Natural killer cell (primary cell): ENCODE measurements around the gene CDC34. TPM values are rescaled to one million over a fixed set of nuclear protein-coding genes. Genes with fewer than 3 reads are reported as not detected.

Experiments used
- ATAC-seq, 3 donors: fragments of 150-1000 bp in 2 of 3; fragments of 200-7000 bp in 1 of 3; cut with Tn5 transposase; 1 replicate in 1 of 3; 2 replicates in 2 of 3; pipeline ENCODE4 v1.10.0; 2021; ENCODE audit warnings: mild to moderate bottlenecking in 2 of 3, moderate library complexity in 2 of 3
- DNase-seq, 2 donors: peaks; one replicate each; pipeline versions ENCODE4 v3.0.0 to v3.0.0-alpha.2; 2013 to 2021; ENCODE audit warnings: mixed read lengths in 1 of 2
- H3K27ac ChIP-seq: one replicate; pipeline ENCODE4 v1.5.1; 2013; ENCODE audit warnings: mild to moderate bottlenecking, low read length
- H3K27me3 ChIP-seq: one replicate; pipeline ENCODE4 v1.6.1; 2013; ENCODE audit warnings: low read length; ENCODE audit not compliant: control insufficient read depth, insufficient read depth
- H3K36me3 ChIP-seq: one replicate; pipeline ENCODE4 v1.6.1; 2013; ENCODE audit warnings: low read length; ENCODE audit not compliant: control insufficient read depth, insufficient read depth
- H3K4me1 ChIP-seq: one replicate; pipeline ENCODE4 v1.6.1; 2013; ENCODE audit warnings: low read length; ENCODE audit not compliant: control insufficient read depth, insufficient read depth
- H3K4me3 ChIP-seq: one replicate; pipeline ENCODE4 v1.5.1; 2013; ENCODE audit warnings: low read length
- H3K9me3 ChIP-seq: one replicate; pipeline ENCODE4 v1.6.1; 2013; ENCODE audit warnings: low read length; ENCODE audit not compliant: control insufficient read depth, insufficient read depth
- H3K27ac Mint-ChIP-seq, 2 donors: one replicate each; pipeline ENCODE4 v1.8.0; 2022; ENCODE audit warnings: mild to moderate bottlenecking in 2 of 2, mixed read lengths in 2 of 2, moderate library complexity in 1 of 2
- H3K27me3 Mint-ChIP-seq, 2 donors: one replicate each; pipeline ENCODE4 v1.8.0; 2022; ENCODE audit warnings: low read depth in 2 of 2, mixed read lengths in 2 of 2
- H3K36me3 Mint-ChIP-seq: one replicate; pipeline ENCODE4 v1.8.0; 2022; ENCODE audit warnings: mixed read lengths
- H3K4me1 Mint-ChIP-seq, 2 donors: one replicate each; pipeline ENCODE4 v1.8.0; 2022; ENCODE audit warnings: mixed read lengths in 2 of 2
- H3K4me3 Mint-ChIP-seq: one replicate; pipeline ENCODE4 v1.8.0; 2022; ENCODE audit warnings: mild to moderate bottlenecking, moderate library complexity, mixed read lengths
- H3K9me3 Mint-ChIP-seq, 2 donors: one replicate each; pipeline ENCODE4 v1.8.0; 2022; ENCODE audit warnings: mixed read lengths in 2 of 2
- WGBS: methylation state at CpG from one replicate; pipeline ENCODE4 v1.1.7; 2013; ENCODE audit warnings: missing lambda C conversion rate; ENCODE audit not compliant: insufficient coverage; 5-methylcytosine and 5-hydroxymethylcytosine counted together
- intact Hi-C: fragments of 100-400 bp; cut with micrococcal nuclease; formaldehyde crosslinking; loops from one replicate; pipeline ENCODE4 v1.14.2; 2022
- total RNA-seq, 4 donors: library from RNA; stranded (reverse); fragments of 120-200 nt in 1 of 4; gene quantifications; one replicate each; pipeline versions ENCODE4 v1.2.3 to v1.2.4, GENCODE V29; 2013 to 2022
- TF ChIP-seq, protein P1 (sequence below): fragments of 200-600 bp; IDR thresholded peaks from one replicate; pipeline ENCODE4 v1.8.0; 2022; ENCODE audit warnings: antibody characterized with exemption

CDC34 gene
- total RNA-seq, 3 donors from 2014 or later (not counting 1 experiment from before 2014, with no cell fraction given): 68.5 to 114 (median 101) TPM

DNA sequence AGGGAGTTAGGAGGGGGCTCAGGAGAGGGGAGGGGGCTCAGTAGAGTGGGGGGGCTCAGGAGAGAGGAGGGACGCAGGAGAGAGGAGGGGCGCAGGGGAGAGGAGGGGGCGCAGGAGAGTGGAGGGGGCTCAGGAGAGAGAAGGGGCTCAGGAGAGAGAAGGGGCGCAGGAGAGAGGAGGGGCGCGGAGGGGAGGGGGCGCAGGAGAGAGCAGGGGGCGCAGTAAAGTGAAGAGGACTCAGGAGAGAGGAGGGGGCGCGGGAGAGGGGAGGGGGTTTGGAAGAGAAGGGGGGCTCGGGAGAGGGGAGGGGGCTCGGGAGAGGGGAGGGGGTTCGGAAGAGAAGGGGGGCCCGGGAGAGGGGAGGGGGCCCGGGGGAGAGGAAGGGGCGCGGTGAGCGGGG is 34.6 kb upstream of the CDC34 start:
- WGBS: 11% methylated on average over 12 of the region's 18 CpGs
- DNase-seq: no peak
- no peak overlapping the region for H3K4me3 Mint-ChIP-seq

DNA sequence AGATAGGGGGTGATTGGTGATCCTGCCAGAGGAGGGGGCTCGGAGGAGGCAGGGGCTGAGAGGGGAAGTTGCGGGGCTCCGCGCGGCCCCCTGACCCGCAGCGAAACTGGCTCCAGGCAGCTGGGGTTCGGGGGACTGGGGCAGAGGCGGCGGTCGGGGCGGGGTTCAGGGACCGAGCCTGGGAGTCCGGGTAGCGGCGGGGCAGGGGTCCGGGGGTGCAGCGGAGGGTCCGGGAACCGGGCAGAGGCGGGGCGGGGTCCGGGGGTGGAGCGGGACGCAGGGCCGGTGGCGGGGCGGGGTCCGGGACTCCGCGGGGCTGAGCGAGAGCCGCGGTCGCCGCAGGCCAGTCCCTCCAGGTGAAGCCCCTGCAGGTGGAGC is 34.1 kb upstream of the CDC34 start:
- Mint-ChIP-seq H3K27ac (no peak overlapping the region), H3K9me3 (no peaks in the 10 kb centered on the region)
- intact Hi-C loops: no loop called here

More for the DNA sequence above, 34.6 kb upstream of the CDC34 start:
- Histone ChIP-seq H3K9me3 (no peaks in the 10 kb centered on the region), H3K27ac (no peak overlapping the region), H3K4me1 (peaks cover 9% of the 10 kb centered on the region), H3K27me3 (peaks cover 23% of the 10 kb centered on the region), H3K4me3 (no peak overlapping the region), H3K36me3 (no peaks in the 10 kb centered on the region)
- intact Hi-C loops: no loop called here
- H3K4me1 Mint-ChIP-seq: peaks cover 0 to 10% of the 10 kb centered on the region in 2 donors
- no peak for ATAC-seq
- TF ChIP-seq, protein P1, sequence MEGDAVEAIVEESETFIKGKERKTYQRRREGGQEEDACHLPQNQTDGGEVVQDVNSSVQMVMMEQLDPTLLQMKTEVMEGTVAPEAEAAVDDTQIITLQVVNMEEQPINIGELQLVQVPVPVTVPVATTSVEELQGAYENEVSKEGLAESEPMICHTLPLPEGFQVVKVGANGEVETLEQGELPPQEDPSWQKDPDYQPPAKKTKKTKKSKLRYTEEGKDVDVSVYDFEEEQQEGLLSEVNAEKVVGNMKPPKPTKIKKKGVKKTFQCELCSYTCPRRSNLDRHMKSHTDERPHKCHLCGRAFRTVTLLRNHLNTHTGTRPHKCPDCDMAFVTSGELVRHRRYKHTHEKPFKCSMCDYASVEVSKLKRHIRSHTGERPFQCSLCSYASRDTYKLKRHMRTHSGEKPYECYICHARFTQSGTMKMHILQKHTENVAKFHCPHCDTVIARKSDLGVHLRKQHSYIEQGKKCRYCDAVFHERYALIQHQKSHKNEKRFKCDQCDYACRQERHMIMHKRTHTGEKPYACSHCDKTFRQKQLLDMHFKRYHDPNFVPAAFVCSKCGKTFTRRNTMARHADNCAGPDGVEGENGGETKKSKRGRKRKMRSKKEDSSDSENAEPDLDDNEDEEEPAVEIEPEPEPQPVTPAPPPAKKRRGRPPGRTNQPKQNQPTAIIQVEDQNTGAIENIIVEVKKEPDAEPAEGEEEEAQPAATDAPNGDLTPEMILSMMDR: no peak
- peaks cover 9 to 14% of the 10 kb centered on the region in 2 donors for H3K27me3 Mint-ChIP-seq
- H3K27ac Mint-ChIP-seq: no peak overlapping the region
- no peaks in the 10 kb centered on the region for H3K36me3 Mint-ChIP-seq
- no peaks in the 10 kb centered on the region for H3K9me3 Mint-ChIP-seq

DNA sequence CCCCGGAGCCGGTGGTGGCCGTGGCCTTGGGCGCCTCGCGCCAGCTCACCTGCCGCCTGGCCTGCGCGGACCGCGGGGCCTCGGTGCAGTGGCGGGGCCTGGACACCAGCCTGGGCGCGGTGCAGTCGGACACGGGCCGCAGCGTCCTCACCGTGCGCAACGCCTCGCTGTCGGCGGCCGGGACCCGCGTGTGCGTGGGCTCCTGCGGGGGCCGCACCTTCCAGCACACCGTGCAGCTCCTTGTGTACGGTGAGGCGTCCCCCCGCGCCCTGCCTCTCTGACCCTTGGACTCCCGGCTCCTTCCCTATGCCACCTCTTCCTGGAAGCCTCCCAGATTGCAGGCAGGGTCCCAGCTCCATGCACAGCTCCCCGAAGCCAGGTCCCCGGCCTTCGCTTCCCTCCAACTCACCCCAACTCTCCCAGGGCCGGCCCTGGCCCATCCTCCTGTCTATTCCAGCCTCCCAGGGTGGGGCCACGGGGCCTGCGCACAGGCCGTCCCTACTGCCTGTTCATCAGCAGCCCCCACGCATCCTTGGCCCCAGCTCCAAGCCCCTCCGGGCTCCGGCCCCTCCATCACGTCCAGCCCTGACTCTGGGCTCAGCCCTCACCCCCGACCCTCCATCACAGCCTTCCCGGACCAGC is 33.6 kb upstream of the CDC34 start:
- H3K4me1 Mint-ChIP-seq: peaks cover 0 to 10% of the 10 kb centered on the region in 2 donors
- H3K9me3 ChIP-seq: no peaks in the 10 kb centered on the region
- H3K27ac Mint-ChIP-seq: no peak overlapping the region
- no peaks in the 10 kb centered on the region for H3K36me3 Mint-ChIP-seq
- no peaks in the 10 kb centered on the region for H3K36me3 ChIP-seq
- intact Hi-C loops: no loop called here
- H3K4me3 Mint-ChIP-seq: peak overlapping the region; percentile 9
- TF ChIP-seq, protein P1: no peak
- H3K4me3 ChIP-seq: no peak overlapping the region
- no peak overlapping the region for H3K27ac ChIP-seq
- peaks cover 9 to 14% of the 10 kb centered on the region in 2 donors for H3K27me3 Mint-ChIP-seq
- H3K9me3 Mint-ChIP-seq: no peaks in the 10 kb centered on the region
- H3K27me3 ChIP-seq: peaks cover 23% of the 10 kb centered on the region
- DNase-seq (no peak), ATAC-seq (no peak)
- 7% methylated on average over 50 of the region's 50 CpGs for WGBS
- H3K4me1 ChIP-seq: peaks cover 9% of the 10 kb centered on the region

More for the DNA sequence above, 34.1 kb upstream of the CDC34 start:
- Histone ChIP-seq H3K4me3 (no peak overlapping the region), H3K4me1 (peaks cover 9% of the 10 kb centered on the region), H3K27me3 (peaks cover 23% of the 10 kb centered on the region), H3K9me3 (no peaks in the 10 kb centered on the region), H3K27ac (no peak overlapping the region), H3K36me3 (no peaks in the 10 kb centered on the region)
- Mint-ChIP-seq H3K4me3 (no peak overlapping the region), H3K4me1 (peaks cover 0 to 10% of the 10 kb centered on the region in 2 donors), H3K27me3 (peaks cover 9 to 14% of the 10 kb centered on the region in 2 donors), H3K36me3 (no peaks in the 10 kb centered on the region)
- TF ChIP-seq, protein P1: no peak
- ATAC-seq (peak in 1 of 3 donors; percentile 20), DNase-seq (no peak)
- WGBS: 1% methylated on average over 36 of the region's 36 CpGs

DNA sequence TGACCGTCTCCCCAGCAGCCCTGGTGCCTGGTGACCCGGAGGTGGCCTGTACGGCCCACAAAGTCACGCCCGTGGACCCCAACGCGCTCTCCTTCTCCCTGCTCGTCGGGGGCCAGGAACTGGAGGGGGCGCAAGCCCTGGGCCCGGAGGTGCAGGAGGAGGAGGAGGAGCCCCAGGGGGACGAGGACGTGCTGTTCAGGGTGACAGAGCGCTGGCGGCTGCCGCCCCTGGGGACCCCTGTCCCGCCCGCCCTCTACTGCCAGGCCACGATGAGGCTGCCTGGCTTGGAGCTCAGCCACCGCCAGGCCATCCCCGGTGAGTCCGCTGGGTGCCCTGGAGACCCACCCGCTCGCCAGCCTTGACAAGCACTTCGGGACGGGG is 33.1 kb upstream of the CDC34 start:
- WGBS: 21% methylated on average over 22 of the region's 26 CpGs
- Histone ChIP-seq H3K9me3 (no peaks in the 10 kb centered on the region), H3K4me3 (no peak overlapping the region), H3K4me1 (peaks cover 9% of the 10 kb centered on the region), H3K27me3 (peaks cover 23% of the 10 kb centered on the region), H3K27ac (no peak overlapping the region), H3K36me3 (no peaks in the 10 kb centered on the region)
- Mint-ChIP-seq H3K27ac (no peak overlapping the region), H3K9me3 (no peaks in the 10 kb centered on the region), H3K36me3 (no peaks in the 10 kb centered on the region), H3K4me1 (peaks cover 0 to 10% of the 10 kb centered on the region in 2 donors), H3K27me3 (peaks cover 9 to 14% of the 10 kb centered on the region in 2 donors), H3K4me3 (no peak overlapping the region)
- ATAC-seq (no peak), DNase-seq (no peak)
- intact Hi-C loops: no loop called here
- TF ChIP-seq, protein P1: no peak
